Common myeloid progenitor, CD34-positive (primary cell): Measurements from ENCODE around the gene RBM7. TPM values are rescaled to one million over a fixed set of nuclear protein-coding genes. Genes with fewer than 3 reads are reported as not detected.
A peak's percentile ranks its signal among the peaks of the same experiment; 100 is the strongest.

Experiments
- CTCF ChIA-PET: fragments of 350-600 bp; sonication (Branson Sonifier 250); formaldehyde crosslinking; loops from one replicate; lab custom pipeline; 2021; ENCODE audit warnings: antibody characterized with exemption; lab: Charles Lee
- POLR2A ChIA-PET: fragments of 350-600 bp; sonication (Branson Sonifier 250); formaldehyde crosslinking; loops from one replicate; lab custom pipeline; 2021; ENCODE audit warnings: antibody characterized with exemption; lab: Charles Lee
- DNase-seq, 3 donors: peaks; one replicate each; pipeline versions ENCODE4 v3.0.0 to v3.0.0-alpha.2; 2013
- H3K27ac ChIP-seq, 2 experiments: 1 replicate in 1 of 2; 2 replicates in 1 of 2; pipeline ENCODE4 v1.7.0; 2013; ENCODE audit warnings: inconsistent platforms in 2 of 2, low read length in 2 of 2, mild to moderate bottlenecking in 2 of 2, low read depth in 1 of 2, moderate library complexity in 1 of 2; ENCODE audit not compliant: severe bottlenecking in 2 of 2, insufficient read depth in 1 of 2, poor library complexity in 1 of 2
- H3K27me3 ChIP-seq, 5 experiments: replicated peaks in 2 of 5; 1 replicate in 3 of 5; 2 replicates in 2 of 5; pipeline versions ENCODE4 v1.6.1 to v1.7.0; 2013; ENCODE audit warnings: low read length in 4 of 5, mild to moderate bottlenecking in 2 of 5, moderate library complexity in 2 of 5, inconsistent platforms in 1 of 5; ENCODE audit not compliant: insufficient read depth in 5 of 5, control insufficient read depth in 4 of 5
- H3K36me3 ChIP-seq, 4 experiments: 1 replicate in 2 of 4; 2 replicates in 2 of 4; pipeline versions ENCODE4 v1.6.1 to v1.7.0; 2013; ENCODE audit warnings: low read length in 3 of 4, control low read depth in 1 of 4, mild to moderate bottlenecking in 1 of 4; ENCODE audit not compliant: control insufficient read depth in 4 of 4, insufficient read depth in 4 of 4
- H3K4me1 ChIP-seq, 4 experiments: 1 replicate in 3 of 4; 2 replicates in 1 of 4; pipeline versions ENCODE4 v1.6.1 to v1.7.1; 2013; ENCODE audit warnings: low read length in 3 of 4, mild to moderate bottlenecking in 3 of 4, control low read depth in 1 of 4, inconsistent platforms in 1 of 4, moderate library complexity in 1 of 4; ENCODE audit not compliant: control insufficient read depth in 4 of 4, insufficient read depth in 4 of 4; ENCODE audit errors: control extremely low read depth in 1 of 4
- H3K4me3 ChIP-seq, 7 experiments: 1 replicate in 4 of 7; 2 replicates in 3 of 7; pipeline versions ENCODE4 v1.5.1 to v1.7.0; 2013; ENCODE audit warnings: mild to moderate bottlenecking in 7 of 7, low read length in 6 of 7, moderate library complexity in 6 of 7, inconsistent platforms in 2 of 7, low read depth in 2 of 7, control low read depth in 1 of 7; ENCODE audit not compliant: insufficient read depth in 4 of 7, control insufficient read depth in 1 of 7; ENCODE audit errors: extremely low read depth in 1 of 7
- H3K9me3 ChIP-seq, 5 experiments: 1 replicate in 4 of 5; 2 replicates in 1 of 5; pipeline versions ENCODE4 v1.6.1 to v1.7.1; 2013; ENCODE audit warnings: low read length in 4 of 5, mild to moderate bottlenecking in 2 of 5, inconsistent platforms in 1 of 5, low read depth in 1 of 5, moderate library complexity in 1 of 5; ENCODE audit not compliant: control insufficient read depth in 4 of 5, insufficient read depth in 2 of 5; ENCODE audit errors: control extremely low read depth in 1 of 5
- WGBS: methylation state at CpG from one replicate; pipeline ENCODE4 v1.1.5; 2013; ENCODE audit not compliant: insufficient coverage; 5-methylcytosine and 5-hydroxymethylcytosine counted together
- polyA plus RNA-seq: library from polyadenylated mRNA; unstranded; fragments of 120-200 nt; gene quantifications from one replicate; pipeline ENCODE4 v1.2.1, GENCODE V29; 2013

Gene RBM7, protein sequence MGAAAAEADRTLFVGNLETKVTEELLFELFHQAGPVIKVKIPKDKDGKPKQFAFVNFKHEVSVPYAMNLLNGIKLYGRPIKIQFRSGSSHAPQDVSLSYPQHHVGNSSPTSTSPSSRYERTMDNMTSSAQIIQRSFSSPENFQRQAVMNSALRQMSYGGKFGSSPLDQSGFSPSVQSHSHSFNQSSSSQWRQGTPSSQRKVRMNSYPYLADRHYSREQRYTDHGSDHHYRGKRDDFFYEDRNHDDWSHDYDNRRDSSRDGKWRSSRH
- 56.8 TPM for polyA plus RNA-seq

DNA sequence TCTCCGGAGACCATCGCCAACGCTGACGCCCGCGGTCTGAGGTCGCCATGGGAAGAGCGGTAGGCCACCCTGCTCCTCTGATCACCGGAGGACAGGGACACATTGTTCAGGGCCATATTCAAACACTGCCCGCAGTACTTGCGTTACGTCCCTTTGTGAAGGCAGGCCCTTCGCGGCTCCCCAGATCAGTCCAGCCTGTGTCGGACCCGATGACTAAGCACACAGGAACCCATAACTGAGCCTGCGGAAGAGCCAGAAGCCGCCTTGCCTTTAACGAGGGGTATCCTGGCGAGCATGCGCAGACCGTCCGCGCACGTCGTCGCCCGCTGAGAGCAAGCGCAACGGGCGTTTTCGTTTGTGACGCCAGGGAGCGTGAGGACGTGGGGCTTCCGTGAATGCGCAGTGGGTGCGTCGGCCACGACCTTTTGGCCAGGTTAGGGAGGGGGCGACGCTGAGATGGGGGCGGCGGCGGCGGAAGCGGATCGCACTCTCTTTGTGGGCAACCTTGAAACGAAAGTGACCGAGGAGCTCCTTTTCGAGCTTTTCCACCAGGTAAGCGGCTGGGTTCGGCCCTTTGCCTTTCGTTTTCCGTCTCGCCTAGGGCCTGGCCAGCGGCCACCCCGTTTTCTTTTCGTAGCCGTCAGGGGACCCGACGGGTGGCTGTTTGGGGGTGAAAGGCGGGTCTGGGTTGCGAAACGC, at the start of gene RBM7, which contains the start of gene C11orf71:
TSS of gene RBM7 (plus strand) at position 451 of the 699 bp plus-strand sequence. CDS start at position 457, 6 bp downstream.
TSS of gene C11orf71 (minus strand) at position 296 of the 699 bp plus-strand sequence. CDS start at position 116, 180 bp downstream.
- POLR2A ChIA-PET: no interaction called here
- 0% methylated on average over 51 of the region's 65 CpGs for WGBS
- CTCF ChIA-PET: no interaction called here

DNA sequence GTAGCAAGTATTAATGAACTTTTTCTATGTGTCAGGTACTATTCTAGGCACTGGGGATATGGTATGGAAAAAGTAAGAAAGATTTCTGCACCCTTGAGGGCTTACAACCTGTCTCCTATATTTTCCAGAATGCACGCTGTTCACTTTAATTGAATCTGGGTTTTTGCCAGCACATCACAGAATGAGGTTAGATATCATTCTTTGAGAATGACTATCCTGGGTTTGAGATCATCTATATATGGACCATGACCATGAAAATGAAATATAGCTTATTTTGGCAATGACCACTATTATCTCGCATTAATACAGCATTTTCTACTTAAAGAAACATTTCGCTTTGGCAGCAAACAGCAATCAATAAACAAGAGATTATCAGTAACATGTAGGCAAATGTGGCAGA, 47.0 kb upstream of the RBM7 start:
- no peak overlapping the region for H3K27ac ChIP-seq
- H3K4me1 ChIP-seq: peaks cover 0 to under 1% (median 0%) of the 10 kb centered on the region in 4 experiments
- H3K27me3 ChIP-seq: peaks cover 0 to 1% (median 0%) of the 10 kb centered on the region in 5 experiments
- no peak for DNase-seq
- WGBS: 100% methylated on average over 1 of the region's 3 CpGs
- no peaks in the 10 kb centered on the region for H3K36me3 ChIP-seq
- H3K4me3 ChIP-seq: no peak overlapping the region
- POLR2A ChIA-PET: no interaction called here
- no peaks in the 10 kb centered on the region for H3K9me3 ChIP-seq
- CTCF ChIA-PET: no interaction called here

More for the DNA sequence above, at the start of gene RBM7, which contains the start of gene C11orf71:
- peaks cover 14 to 45% (median 19%) of the 10 kb centered on the region in 4 experiments for H3K4me1 ChIP-seq
- DNase-seq: peak; percentile 98 to 99 (median 99)
- peaks cover 0 to 17% (median 8%) of the 10 kb centered on the region in 4 experiments for H3K36me3 ChIP-seq
- H3K4me3 ChIP-seq: peak within 1 kb of the TSS; percentile 74 to 99 (median 93)
- H3K27ac ChIP-seq: peak within 1 kb of the TSS; percentile 99
- H3K9me3 ChIP-seq: no peaks in the 10 kb centered on the region
- H3K27me3 ChIP-seq: no peaks in the 10 kb centered on the region

DNA sequence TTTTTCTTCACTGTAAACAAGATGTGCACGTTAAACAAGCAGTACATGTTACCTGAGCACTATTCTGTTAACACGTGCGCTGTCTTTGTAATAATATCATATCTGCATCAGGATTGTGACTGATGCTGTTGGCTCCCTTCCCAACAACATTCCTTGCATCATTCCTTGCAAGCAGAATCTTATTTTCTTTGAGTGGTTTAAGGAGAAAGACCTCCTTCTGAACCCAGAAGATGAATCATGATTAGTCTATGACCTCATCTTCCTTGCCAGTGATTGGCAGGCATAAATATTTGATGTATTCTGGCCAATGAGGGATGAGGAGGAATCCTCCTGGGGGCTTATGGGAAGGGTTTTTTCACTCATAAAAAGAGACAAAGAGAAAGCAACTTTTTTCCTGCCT, 46.4 kb upstream of the RBM7 start:
- Histone ChIP-seq H3K4me3 (no peak overlapping the region), H3K4me1 (peaks cover 0 to 5% (median 2%) of the 10 kb centered on the region in 4 experiments), H3K27ac (no peak overlapping the region), H3K9me3 (no peaks in the 10 kb centered on the region), H3K36me3 (no peaks in the 10 kb centered on the region), H3K27me3 (peaks cover 0 to 1% (median 0%) of the 10 kb centered on the region in 5 experiments)
- ChIA-PET CTCF (no interaction called here), POLR2A (no interaction called here)
- DNase-seq: no peak
- WGBS: 93% methylated on average over 3 of the region's 3 CpGs

DNA sequence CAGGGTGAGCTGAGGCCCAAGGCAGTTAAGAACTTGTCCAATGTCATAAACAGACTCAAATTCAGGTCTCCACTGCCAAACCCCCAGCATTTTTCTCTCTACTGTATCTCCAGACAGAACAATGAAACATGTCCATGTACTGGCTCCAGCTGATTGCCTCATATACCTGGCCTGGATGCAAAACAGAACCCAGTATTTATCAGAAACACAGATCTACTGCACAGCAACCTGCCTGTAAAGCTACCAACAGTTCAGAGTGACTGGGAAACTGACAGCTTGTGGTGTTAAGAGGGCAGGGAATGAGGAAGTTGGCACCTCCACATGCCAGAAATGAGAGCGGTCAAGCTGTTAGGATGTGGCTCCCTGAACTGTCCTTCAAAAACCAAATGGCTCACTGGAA, 41.8 kb upstream of the RBM7 start:
- peaks cover 0 to 2% (median 0%) of the 10 kb centered on the region in 5 experiments for H3K27me3 ChIP-seq
- no peaks in the 10 kb centered on the region for H3K9me3 ChIP-seq
- peaks cover 0 to 5% (median 2%) of the 10 kb centered on the region in 4 experiments for H3K4me1 ChIP-seq
- ChIA-PET CTCF (interaction anchor here (0.8 to 1.0 kb wide), 2 partner anchors 9 to 11 kb away, joined by 3 read pairs; no protein-coding TSS in a partner anchor), POLR2A (no interaction called here)
- no peaks in the 10 kb centered on the region for H3K36me3 ChIP-seq
- DNase-seq: peak in 2 of 3 donors; percentile 41 to 61
- no CpG with 5 or more reads among the region's 1 CpG for WGBS
- no peak overlapping the region for H3K4me3 ChIP-seq
- H3K27ac ChIP-seq: no peak overlapping the region

DNA sequence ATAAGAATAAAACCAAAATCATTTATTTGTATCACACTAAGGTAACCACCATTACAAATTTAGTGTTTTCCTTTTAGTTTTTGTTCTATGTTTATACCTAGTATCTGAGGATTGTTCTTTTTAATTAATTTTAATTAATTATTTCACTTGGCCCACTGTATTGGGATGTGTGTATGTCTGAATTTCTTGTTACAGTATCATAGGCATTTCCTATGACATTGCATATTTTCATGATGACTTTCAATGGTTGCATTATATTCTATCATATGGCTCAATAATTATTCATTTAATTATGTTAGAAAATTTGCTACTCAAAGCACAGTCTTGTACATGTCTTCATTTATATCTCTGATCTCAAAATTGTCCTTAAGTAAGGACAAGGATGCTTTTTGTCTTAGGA, 41.1 kb upstream of the RBM7 start:
- Histone ChIP-seq H3K27me3 (peaks cover 0 to 4% (median 0%) of the 10 kb centered on the region in 5 experiments), H3K36me3 (no peaks in the 10 kb centered on the region), H3K27ac (no peak overlapping the region), H3K4me3 (no peak overlapping the region), H3K9me3 (no peaks in the 10 kb centered on the region), H3K4me1 (peaks cover 0 to 5% (median 2%) of the 10 kb centered on the region in 4 experiments)
- DNase-seq: no peak
- ChIA-PET CTCF (interaction anchor here (0.8 to 1.0 kb wide), 2 partner anchors 9 to 12 kb away, joined by 3 read pairs; no protein-coding TSS in a partner anchor), POLR2A (interaction anchor here (0.6 kb wide), 1 partner anchor 9 kb away, joined by 4 read pairs; no protein-coding TSS in a partner anchor)

DNA sequence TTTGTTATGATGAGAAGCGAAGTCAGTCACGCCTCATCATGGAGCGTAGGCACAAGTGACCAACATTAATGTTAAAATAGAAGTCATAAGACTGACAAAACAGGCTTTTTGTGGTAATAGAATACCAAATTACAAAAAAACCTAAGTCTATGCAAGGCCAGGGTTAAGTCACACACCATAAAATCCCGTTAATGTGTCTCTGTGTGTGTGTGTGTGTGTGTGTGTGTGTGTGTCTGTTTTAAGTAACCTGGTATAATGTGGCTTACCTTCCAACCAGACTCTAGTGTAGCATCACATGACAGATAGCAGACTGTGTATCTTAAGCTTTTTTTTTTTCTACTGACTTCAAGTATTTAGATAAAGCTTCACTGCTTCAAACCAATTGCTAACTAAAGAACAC, 38.1 kb upstream of the RBM7 start:
- H3K36me3 ChIP-seq: no peaks in the 10 kb centered on the region
- WGBS: 100% methylated on average over 1 of the region's 4 CpGs

More for the DNA sequence above, 38.1 kb upstream of the RBM7 start:
- Histone ChIP-seq H3K27me3 (peaks cover 0 to 9% (median 2%) of the 10 kb centered on the region in 5 experiments), H3K4me1 (peaks cover 0 to 5% (median 2%) of the 10 kb centered on the region in 4 experiments), H3K9me3 (no peaks in the 10 kb centered on the region), H3K27ac (no peak overlapping the region), H3K4me3 (no peak overlapping the region)
- DNase-seq: no peak
- ChIA-PET CTCF (no interaction called here), POLR2A (no interaction called here)
